T-cell (primary cell): Measurements from ENCODE around the gene ERCC6L. TPM values are rescaled to one million over a fixed set of nuclear protein-coding genes. Genes with fewer than 3 reads are reported as not detected.

Experiments
- ATAC-seq, 4 experiments: fragments of 200-7000 bp in 3 of 4; fragments of 150-1000 bp in 1 of 4; cut with Tn5 transposase; replicated peaks in 1 of 4; 1 replicate in 3 of 4; 2 replicates in 1 of 4; pipeline ENCODE4 v1.10.0; 2021; ENCODE audit warnings: moderate library complexity in 3 of 4, mild to moderate bottlenecking in 2 of 4, moderate number of reproducible peaks in 1 of 4
- CTCF ChIA-PET, 2 donors: fragments of 300-600 bp; sonication (Branson Sonifier 250); formaldehyde crosslinking; loops; one replicate each; lab custom pipeline; 2022; ENCODE audit warnings: antibody characterized with exemption in 2 of 2; lab: Charles Lee
- POLR2A ChIA-PET, 2 donors: fragments of 300-600 bp; sonication (Branson Sonifier 250); formaldehyde crosslinking; loops; one replicate each; lab custom pipeline; 2022; ENCODE audit warnings: antibody characterized with exemption in 2 of 2; lab: Charles Lee
- DNase-seq, 35 experiments: peaks; one replicate each; pipeline versions ENCODE4 v3.0.0 to v3.0.0-alpha.2; 2013 to 2023
- H3K27ac ChIP-seq: one replicate; pipeline ENCODE4 v1.5.1; 2013; ENCODE audit warnings: low read length
- H3K27me3 ChIP-seq, 2 experiments: replicated peaks in 1 of 2; 1 replicate in 1 of 2; 2 replicates in 1 of 2; pipeline versions ENCODE4 v1.6.1 to v1.7.0; 2013; ENCODE audit warnings: low read length in 1 of 2, mixed read lengths in 1 of 2; ENCODE audit not compliant: control insufficient read depth in 2 of 2, insufficient read depth in 2 of 2; ENCODE audit errors: extremely low read depth in 1 of 2
- H3K36me3 ChIP-seq, 2 donors: 1 replicate in 1 of 2; 2 replicates in 1 of 2; pipeline versions ENCODE4 v1.6.1 to v1.7.0; 2013; ENCODE audit warnings: low read length in 1 of 2; ENCODE audit not compliant: control insufficient read depth in 2 of 2, insufficient read depth in 1 of 2; ENCODE audit errors: extremely low read depth in 1 of 2
- H3K4me1 ChIP-seq, 2 experiments: 1 replicate in 1 of 2; 2 replicates in 1 of 2; pipeline versions ENCODE4 v1.6.1 to v1.7.0; 2013; ENCODE audit warnings: low read length in 2 of 2, mixed read lengths in 1 of 2; ENCODE audit not compliant: insufficient read depth in 2 of 2, control insufficient read depth in 1 of 2; ENCODE audit errors: extremely low read depth in 1 of 2
- H3K4me3 ChIP-seq, 2 donors: 1 replicate in 1 of 2; 2 replicates in 1 of 2; pipeline versions ENCODE4 v1.5.1 to v1.7.0; 2013; ENCODE audit warnings: mild to moderate bottlenecking in 2 of 2, low read length in 1 of 2, moderate library complexity in 1 of 2; ENCODE audit not compliant: control insufficient read depth in 1 of 2; ENCODE audit errors: extremely low read depth in 1 of 2
- H3K9me3 ChIP-seq: 2 replicates; pipeline ENCODE4 v1.7.0; 2013
- H3K27ac Mint-ChIP-seq, 2 donors: one replicate each; pipeline ENCODE4 v1.8.0; 2020 to 2021; ENCODE audit warnings: mild to moderate bottlenecking in 2 of 2, mixed read lengths in 2 of 2
- H3K27me3 Mint-ChIP-seq, 2 donors: one replicate each; pipeline ENCODE4 v1.8.0; 2021 to 2022; ENCODE audit warnings: mixed read lengths in 2 of 2
- H3K36me3 Mint-ChIP-seq: one replicate; pipeline ENCODE4 v1.8.0; 2021; ENCODE audit warnings: mixed read lengths
- H3K4me1 Mint-ChIP-seq, 3 donors: one replicate each; pipeline ENCODE4 v1.8.0; 2020 to 2022; ENCODE audit warnings: mixed read lengths in 3 of 3, mild to moderate bottlenecking in 1 of 3
- H3K4me3 Mint-ChIP-seq, 3 donors: one replicate each; pipeline ENCODE4 v1.8.0; 2020 to 2022; ENCODE audit warnings: mild to moderate bottlenecking in 3 of 3, mixed read lengths in 3 of 3, moderate library complexity in 3 of 3
- H3K9me3 Mint-ChIP-seq, 3 donors: one replicate each; pipeline ENCODE4 v1.8.0; 2020 to 2022; ENCODE audit warnings: mixed read lengths in 3 of 3
- WGBS: methylation state at CpG from one replicate; pipeline ENCODE4 v1.1.5; 2013; ENCODE audit warnings: missing lambda C conversion rate; ENCODE audit not compliant: insufficient coverage; 5-methylcytosine and 5-hydroxymethylcytosine counted together
- total RNA-seq, 35 experiments: library from RNA in 6 of 35; stranded (reverse) in 6 of 35; fragments of 120-200 nt in 1 of 35; gene quantifications; one replicate each; pipeline versions ENCODE4 v1.2.1 to v1.2.4 and lab custom pipeline; 2013 to 2026

ERCC6L gene
- total RNA-seq, 5 donors from 2014 or later (not counting 1 experiment from before 2014, with no cell fraction given): 0.07 to 1.1 (median 0.30) TPM

DNA sequence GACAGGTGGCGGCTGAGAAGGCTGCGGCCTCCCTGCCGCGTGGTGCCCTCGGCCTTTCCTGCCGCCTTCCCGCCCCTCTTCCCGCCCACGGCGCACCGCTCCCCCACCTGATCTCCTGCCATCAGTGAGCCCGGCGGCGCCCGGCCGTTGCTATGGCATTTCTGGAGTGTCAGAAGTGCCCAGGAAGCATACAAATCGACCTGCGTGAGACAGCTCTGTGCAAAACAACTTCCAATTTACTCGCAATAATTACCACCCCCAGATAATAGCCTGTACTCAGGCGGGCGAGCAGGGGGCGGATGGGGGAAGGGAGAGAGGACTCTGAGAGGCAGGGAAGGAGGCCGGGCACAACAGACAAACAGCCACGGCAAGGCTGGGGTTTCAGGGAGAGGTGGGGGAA is 16.6 kb upstream of the ERCC6L start:
- ChIA-PET CTCF (no interaction called here), POLR2A (no interaction called here)
- no peak for DNase-seq
- Mint-ChIP-seq H3K27ac (no peak overlapping the region), H3K36me3 (peaks cover 3% of the 10 kb centered on the region), H3K27me3 (peaks cover 14 to 24% of the 10 kb centered on the region in 2 donors), H3K4me3 (no peak overlapping the region), H3K9me3 (no peaks in the 10 kb centered on the region), H3K4me1 (peaks cover 0 to 7% (median 2%) of the 10 kb centered on the region in 3 donors)
- H3K4me3 ChIP-seq: no peak overlapping the region
- no peaks in the 10 kb centered on the region for H3K9me3 ChIP-seq
- H3K4me1 ChIP-seq: peaks cover 0 to 3% of the 10 kb centered on the region in 2 experiments
- peaks cover 2 to 10% of the 10 kb centered on the region in 2 experiments for H3K27me3 ChIP-seq
- H3K36me3 ChIP-seq: no peaks in the 10 kb centered on the region
- H3K27ac ChIP-seq: no peak overlapping the region
- 19% methylated on average over 7 of the region's 24 CpGs for WGBS
- no peak for ATAC-seq

DNA sequence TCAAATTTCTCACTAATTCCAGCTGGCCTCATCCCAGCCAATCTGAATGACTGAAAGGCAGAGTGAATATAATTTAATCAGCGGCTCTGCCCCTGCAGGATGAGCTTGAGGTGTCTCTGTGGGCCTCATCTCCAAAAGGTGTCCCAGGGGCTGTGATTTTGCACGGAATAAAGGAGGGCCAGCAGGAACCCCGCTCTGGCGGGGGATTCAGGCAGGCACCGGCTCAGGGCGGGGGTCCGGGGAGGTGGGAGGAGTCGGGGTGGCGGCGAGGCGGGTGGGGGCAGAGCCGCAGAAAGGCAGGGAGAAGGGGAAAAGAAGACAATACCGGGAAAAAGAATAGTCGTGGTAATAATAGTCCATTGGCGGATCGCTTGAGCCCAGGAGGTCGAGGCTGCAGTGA is 16.0 kb upstream of the ERCC6L start:
- DNase-seq: no peak
- Histone ChIP-seq H3K27me3 (peaks cover 2 to 10% of the 10 kb centered on the region in 2 experiments), H3K4me3 (no peak overlapping the region), H3K4me1 (peaks cover 0 to 3% of the 10 kb centered on the region in 2 experiments), H3K36me3 (no peaks in the 10 kb centered on the region), H3K9me3 (no peaks in the 10 kb centered on the region), H3K27ac (no peak overlapping the region)
- no peak overlapping the region for H3K27ac Mint-ChIP-seq
- peaks cover 14 to 24% of the 10 kb centered on the region in 2 donors for H3K27me3 Mint-ChIP-seq
- no peaks in the 10 kb centered on the region for H3K9me3 Mint-ChIP-seq
- CTCF ChIA-PET: no interaction called here
- no peak overlapping the region for H3K4me3 Mint-ChIP-seq
- no peak for ATAC-seq
- peaks cover 3% of the 10 kb centered on the region for H3K36me3 Mint-ChIP-seq
- H3K4me1 Mint-ChIP-seq: peaks cover 0 to 7% (median 2%) of the 10 kb centered on the region in 3 donors
- no CpG with 5 or more reads among the region's 17 CpGs for WGBS
- POLR2A ChIA-PET: no interaction called here

DNA sequence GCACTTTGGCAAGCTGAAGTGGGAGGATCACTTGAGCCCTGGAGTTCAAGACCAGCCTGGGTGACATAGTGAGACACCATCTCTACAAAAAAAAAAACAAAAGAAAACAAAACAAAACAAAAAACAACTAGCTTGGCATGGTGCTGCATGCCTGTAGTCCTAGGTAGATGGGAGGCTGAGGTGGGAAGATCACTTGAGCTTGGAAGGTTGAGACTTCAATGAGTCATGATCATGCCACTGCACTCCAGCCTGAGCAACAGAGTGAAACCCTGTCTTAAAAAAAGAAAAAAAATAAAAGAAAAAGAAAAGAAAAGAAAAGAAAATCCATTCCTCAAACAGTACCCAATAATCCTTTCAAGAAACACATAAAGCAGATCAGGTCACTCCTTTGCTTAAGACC is 14.9 kb upstream of the ERCC6L start:
- Histone ChIP-seq H3K9me3 (no peaks in the 10 kb centered on the region), H3K4me3 (no peak overlapping the region), H3K36me3 (no peaks in the 10 kb centered on the region), H3K27me3 (peaks cover 2 to 10% of the 10 kb centered on the region in 2 experiments), H3K27ac (no peak overlapping the region), H3K4me1 (peaks cover 0 to 3% of the 10 kb centered on the region in 2 experiments)
- H3K36me3 Mint-ChIP-seq: peaks cover 3% of the 10 kb centered on the region
- H3K9me3 Mint-ChIP-seq: no peaks in the 10 kb centered on the region
- no peak overlapping the region for H3K27ac Mint-ChIP-seq
- ATAC-seq: no peak
- peaks cover 0 to 7% (median 2%) of the 10 kb centered on the region in 3 donors for H3K4me1 Mint-ChIP-seq
- H3K4me3 Mint-ChIP-seq: no peak overlapping the region
- POLR2A ChIA-PET: no interaction called here
- no peak for DNase-seq
- CTCF ChIA-PET: no interaction called here
- peaks cover 14 to 24% of the 10 kb centered on the region in 2 donors for H3K27me3 Mint-ChIP-seq

DNA sequence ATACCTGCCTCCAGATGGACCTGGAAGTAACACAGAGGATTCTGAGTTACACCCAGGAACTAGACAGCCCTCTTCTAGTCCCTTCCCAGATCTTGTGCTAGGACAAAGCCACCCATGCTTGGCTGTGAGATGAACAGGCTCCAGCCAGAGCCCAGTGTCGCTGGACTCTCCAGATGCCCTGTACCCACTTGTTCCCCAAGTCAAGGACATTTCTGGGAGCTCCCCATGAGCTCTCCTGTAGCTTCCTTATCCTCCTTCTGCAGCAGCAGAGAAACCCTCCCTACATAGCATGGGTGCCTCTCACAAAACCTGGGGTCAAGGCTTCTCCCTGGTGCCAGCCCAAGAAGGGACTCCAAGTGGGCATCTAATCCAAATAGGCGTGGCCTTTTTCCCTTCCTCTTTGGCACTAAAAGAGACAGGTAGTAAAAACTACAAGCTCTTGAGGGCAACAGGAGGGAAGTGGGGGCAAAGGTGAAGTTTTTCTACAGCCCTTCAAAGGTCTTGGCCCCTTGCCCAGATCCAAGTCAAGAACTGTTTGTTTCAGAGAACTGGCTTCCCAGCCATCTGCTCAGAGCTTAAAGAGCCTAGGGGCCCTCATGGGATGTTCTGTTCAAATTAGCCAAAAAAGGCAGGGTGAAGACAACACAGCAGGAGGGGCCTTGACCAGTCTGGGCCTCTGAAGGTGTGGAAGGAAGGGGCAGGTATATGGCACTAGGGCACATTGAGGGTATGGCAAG is 8.5 kb upstream of the ERCC6L start:
- CTCF ChIA-PET: interaction anchor here in 1 of 2 donors (0.9 kb wide), 1 partner anchor 9 kb away, joined by 3 read pairs; the partner anchor contains the start of gene ERCC6L
- Mint-ChIP-seq H3K27me3 (no peaks in the 10 kb centered on the region), H3K36me3 (no peaks in the 10 kb centered on the region), H3K4me3 (no peak overlapping the region), H3K27ac (no peak overlapping the region), H3K4me1 (no peaks in the 10 kb centered on the region), H3K9me3 (no peaks in the 10 kb centered on the region)
- no peak overlapping the region for H3K4me3 ChIP-seq
- H3K4me1 ChIP-seq: no peaks in the 10 kb centered on the region
- WGBS: no CpG with 5 or more reads among the region's 2 CpGs
- POLR2A ChIA-PET: interaction anchor here in 1 of 2 donors (0.5 kb wide), 1 partner anchor 271 kb away, joined by 5 read pairs; no protein-coding TSS in a partner anchor
- H3K27ac ChIP-seq: no peak overlapping the region
- no peaks in the 10 kb centered on the region for H3K27me3 ChIP-seq
- H3K9me3 ChIP-seq: no peaks in the 10 kb centered on the region
- no peaks in the 10 kb centered on the region for H3K36me3 ChIP-seq
- no peak for DNase-seq
- ATAC-seq: no peak

GRCh38 chrX:72245461-72246089 is 6.7 kb upstream of the ERCC6L start:
- Histone ChIP-seq H3K36me3 (no peaks in the 10 kb centered on the region), H3K4me1 (no peaks in the 10 kb centered on the region), H3K27ac (no peak overlapping the region), H3K4me3 (no peak overlapping the region), H3K27me3 (no peaks in the 10 kb centered on the region), H3K9me3 (no peaks in the 10 kb centered on the region)
- H3K27me3 Mint-ChIP-seq: no peaks in the 10 kb centered on the region
- no peaks in the 10 kb centered on the region for H3K4me1 Mint-ChIP-seq
- no peak overlapping the region for H3K27ac Mint-ChIP-seq
- DNase-seq: peak in 19 of 35 experiments; percentile 4 to 52 (median 19)
- H3K9me3 Mint-ChIP-seq: no peaks in the 10 kb centered on the region
- ChIA-PET CTCF (interaction anchor here (0.7 to 1.5 kb wide), 4 partner anchors 23 to 295 kb away, joined by 3 to 6 read pairs (median 4); partner anchors contain the start of gene RPS4X (in 1 of the 2)), POLR2A (no interaction called here)
- 100% methylated on average over 3 of the region's 3 CpGs for WGBS
- H3K4me3 Mint-ChIP-seq: no peak overlapping the region
- no peaks in the 10 kb centered on the region for H3K36me3 Mint-ChIP-seq
- ATAC-seq: peak in 3 of 4 experiments; percentile 34 to 53 (median 52)

GRCh38 chrX:72243472-72243871 is 4.6 kb upstream of the ERCC6L start:
- H3K27ac ChIP-seq: no peak overlapping the region
- H3K27me3 Mint-ChIP-seq: no peaks in the 10 kb centered on the region
- ChIA-PET CTCF (interaction anchor here (0.6 to 1.3 kb wide), 3 partner anchors 33 to 277 kb away, joined by 3 to 5 read pairs (median 3); partner anchors contain the start of gene RPS4X (in 1 of the 2)), POLR2A (interaction anchor here in 1 of 2 donors (0.7 to 0.8 kb wide), 2 partner anchors 30 to 34 kb away, joined by 3 to 4 read pairs; partner anchors contain the start of gene RPS4X)
- H3K27ac Mint-ChIP-seq: no peak overlapping the region
- H3K9me3 ChIP-seq: no peaks in the 10 kb centered on the region
- no peaks in the 10 kb centered on the region for H3K27me3 ChIP-seq
- no CpG with 5 or more reads among the region's 3 CpGs for WGBS
- H3K4me1 Mint-ChIP-seq: peaks cover 0 to 4% (median 3%) of the 10 kb centered on the region in 3 donors
- H3K36me3 ChIP-seq: no peaks in the 10 kb centered on the region
- H3K4me3 Mint-ChIP-seq: no peak overlapping the region
- no peaks in the 10 kb centered on the region for H3K9me3 Mint-ChIP-seq
- DNase-seq (no peak), ATAC-seq (no peak)
- no peaks in the 10 kb centered on the region for H3K36me3 Mint-ChIP-seq
- peaks cover 0 to 3% of the 10 kb centered on the region in 2 experiments for H3K4me1 ChIP-seq
- H3K4me3 ChIP-seq: no peak overlapping the region
